Astrocyte (in vitro differentiated cells and primary cell): ENCODE measurements around the gene TRDN. TPM values are rescaled to one million over a fixed set of nuclear protein-coding genes. Genes with fewer than 3 reads are reported as not detected.
A peak's percentile ranks its signal among the peaks of the same experiment; 100 is the strongest.

Experiments used
- DNase-seq: peaks from one replicate; pipeline ENCODE4 v3.0.0-alpha.2; 2010; ENCODE audit warnings: low read depth
- FAIRE-seq: peaks from 2 replicates; lab custom pipeline; 2011; peaks lifted over from hg19 to GRCh38; lab: Jason Lieb, UNC
- H2AFZ ChIP-seq: 2 replicates; pipeline ENCODE4 v1.6.0; 2012; ENCODE audit warnings: low read depth, low read length, inconsistent platforms
- H3K27ac ChIP-seq: 2 replicates; pipeline ENCODE4 v1.5.1; 2011; ENCODE audit warnings: low read depth, low read length, inconsistent platforms
- H3K27me3 ChIP-seq: 2 replicates; pipeline ENCODE4 v1.6.0; 2011; ENCODE audit warnings: low read length, inconsistent platforms; ENCODE audit not compliant: insufficient read depth
- H3K36me3 ChIP-seq: 2 replicates; pipeline ENCODE4 v1.5.1; 2011; ENCODE audit warnings: low read length, inconsistent platforms; ENCODE audit not compliant: insufficient read depth
- H3K4me1 ChIP-seq: 2 replicates; pipeline ENCODE4 v1.5.1; 2011; ENCODE audit warnings: low read length, inconsistent platforms; ENCODE audit not compliant: insufficient read depth
- H3K4me2 ChIP-seq: 2 replicates; pipeline ENCODE4 v1.6.0; 2012; ENCODE audit warnings: low read length, inconsistent platforms
- H3K4me3 ChIP-seq: 2 replicates; pipeline ENCODE4 v1.5.1; 2011; ENCODE audit warnings: low read depth, mild to moderate bottlenecking, low read length, inconsistent platforms; ENCODE audit not compliant: insufficient read depth
- H3K79me2 ChIP-seq: 2 replicates; pipeline ENCODE4 v1.6.0; 2012; ENCODE audit warnings: mild to moderate bottlenecking, low read length, inconsistent platforms; ENCODE audit not compliant: insufficient read depth
- H3K9ac ChIP-seq: 2 replicates; pipeline ENCODE4 v1.6.0; 2012; ENCODE audit warnings: mild to moderate bottlenecking, low read length, inconsistent platforms
- H3K9me3 ChIP-seq: 2 replicates; pipeline ENCODE4 v1.5.1; 2012; ENCODE audit warnings: low read depth, mild to moderate bottlenecking, low read length, inconsistent platforms; ENCODE audit not compliant: insufficient read depth
- H4K20me1 ChIP-seq: 2 replicates; pipeline ENCODE4 v1.6.0; 2012; ENCODE audit warnings: low read length, inconsistent platforms; ENCODE audit not compliant: insufficient read depth
- H3K27ac Mint-ChIP-seq: one replicate; pipeline ENCODE4 v1.8.0; 2021; ENCODE audit warnings: mild to moderate bottlenecking, mixed read lengths; ENCODE audit not compliant: unreplicated experiment
- H3K27me3 Mint-ChIP-seq: one replicate; pipeline ENCODE4 v1.8.0; 2021; ENCODE audit warnings: low read depth, mixed read lengths; ENCODE audit not compliant: unreplicated experiment
- H3K36me3 Mint-ChIP-seq: one replicate; pipeline ENCODE4 v1.8.0; 2021; ENCODE audit warnings: low read depth, mixed read lengths; ENCODE audit not compliant: unreplicated experiment
- H3K4me1 Mint-ChIP-seq: one replicate; pipeline ENCODE4 v1.8.0; 2021; ENCODE audit warnings: low read depth, mixed read lengths; ENCODE audit not compliant: unreplicated experiment
- H3K4me3 Mint-ChIP-seq: one replicate; pipeline ENCODE4 v1.8.0; 2021; ENCODE audit warnings: mild to moderate bottlenecking, moderate library complexity, mixed read lengths; ENCODE audit not compliant: unreplicated experiment
- H3K9me3 Mint-ChIP-seq: one replicate; pipeline ENCODE4 v1.8.0; 2021; ENCODE audit warnings: mild to moderate bottlenecking, mixed read lengths; ENCODE audit not compliant: unreplicated experiment
- CTCF ChIP-seq: IDR thresholded peaks from 2 replicates; pipeline ENCODE4 v1.5.1; 2011; ENCODE audit warnings: low read depth, mild to moderate bottlenecking, inconsistent platforms, low read length, moderate library complexity; ENCODE audit not compliant: insufficient read depth
- EZH2 ChIP-seq: IDR thresholded peaks from 2 replicates; pipeline ENCODE4 v1.6.1; 2012; ENCODE audit warnings: mild to moderate bottlenecking, low read length, inconsistent platforms; ENCODE audit not compliant: insufficient read depth
- total RNA-seq: library from RNA; stranded (reverse); gene quantifications from 2 replicates; pipeline ENCODE4 v1.2.1, GENCODE V29; 2021

TRDN gene
- total RNA-seq, 1 donor from 2014 or later, result not detected

DNA sequence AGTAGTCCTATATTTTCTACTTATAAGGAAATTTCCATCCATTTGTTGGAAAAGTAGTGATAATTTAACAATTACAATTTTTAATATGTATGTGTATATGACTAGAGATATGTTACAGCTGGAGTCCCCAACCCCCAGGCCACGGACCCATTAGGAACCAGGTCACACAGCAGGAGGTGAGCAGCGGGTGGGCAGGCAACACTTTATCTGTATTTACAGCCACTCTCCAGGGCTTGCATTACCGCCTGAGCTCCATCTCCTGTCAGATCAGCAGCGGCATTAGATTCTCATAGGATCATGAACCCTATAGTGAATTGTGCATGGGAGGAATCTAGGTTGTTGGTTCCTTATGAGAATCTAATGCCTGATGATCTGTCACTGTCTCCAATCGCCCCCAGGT lies 46.8 kb downstream of the TRDN start:
- no peak overlapping the region for H3K4me3 Mint-ChIP-seq
- H3K27ac Mint-ChIP-seq, result no peak overlapping the region
- H3K9me3 Mint-ChIP-seq, result peaks cover 2% of the 10 kb centered on the region
- H3K36me3 Mint-ChIP-seq, result no peaks in the 10 kb centered on the region
- H3K9me3 ChIP-seq, result no peaks in the 10 kb centered on the region
- H3K4me1 ChIP-seq, result no peaks in the 10 kb centered on the region
- no peak overlapping the region for H3K4me3 ChIP-seq
- no peak overlapping the region for H3K27ac ChIP-seq
- no peaks in the 10 kb centered on the region for H3K27me3 ChIP-seq
- DNase-seq (no peak), FAIRE-seq (no peak)
- no peaks in the 10 kb centered on the region for H3K36me3 ChIP-seq
- H3K9ac ChIP-seq, result no peak overlapping the region
- H3K4me1 Mint-ChIP-seq, result no peaks in the 10 kb centered on the region
- TF ChIP-seq CTCF, result no peak
- no peak for TF ChIP-seq EZH2
- no peak overlapping the region for H2AFZ ChIP-seq
- no peaks in the 10 kb centered on the region for H3K79me2 ChIP-seq
- no peaks in the 10 kb centered on the region for H4K20me1 ChIP-seq
- peaks cover 16% of the 10 kb centered on the region for H3K27me3 Mint-ChIP-seq
- no peak overlapping the region for H3K4me2 ChIP-seq

GRCh38 chr6:123589317-123589716 lies 47.4 kb downstream of the TRDN start:
- H3K4me1 ChIP-seq, result no peaks in the 10 kb centered on the region
- peaks cover 16% of the 10 kb centered on the region for H3K27me3 Mint-ChIP-seq
- H3K9me3 Mint-ChIP-seq, result peaks cover 2% of the 10 kb centered on the region
- no peaks in the 10 kb centered on the region for H3K79me2 ChIP-seq
- H3K4me2 ChIP-seq, result peak overlapping the region; percentile 25
- H3K9me3 ChIP-seq, result no peaks in the 10 kb centered on the region
- no peak overlapping the region for H3K9ac ChIP-seq
- H3K36me3 ChIP-seq, result no peaks in the 10 kb centered on the region
- H3K36me3 Mint-ChIP-seq, result no peaks in the 10 kb centered on the region
- H3K4me3 Mint-ChIP-seq, result no peak overlapping the region
- H3K4me3 ChIP-seq, result no peak overlapping the region
- no peak overlapping the region for H3K27ac Mint-ChIP-seq
- FAIRE-seq (no peak), DNase-seq (no peak)
- H4K20me1 ChIP-seq, result no peaks in the 10 kb centered on the region
- no peaks in the 10 kb centered on the region for H3K27me3 ChIP-seq
- no peak overlapping the region for H2AFZ ChIP-seq
- no peak for TF ChIP-seq CTCF
- H3K4me1 Mint-ChIP-seq, result no peaks in the 10 kb centered on the region
- H3K27ac ChIP-seq, result no peak overlapping the region

DNA sequence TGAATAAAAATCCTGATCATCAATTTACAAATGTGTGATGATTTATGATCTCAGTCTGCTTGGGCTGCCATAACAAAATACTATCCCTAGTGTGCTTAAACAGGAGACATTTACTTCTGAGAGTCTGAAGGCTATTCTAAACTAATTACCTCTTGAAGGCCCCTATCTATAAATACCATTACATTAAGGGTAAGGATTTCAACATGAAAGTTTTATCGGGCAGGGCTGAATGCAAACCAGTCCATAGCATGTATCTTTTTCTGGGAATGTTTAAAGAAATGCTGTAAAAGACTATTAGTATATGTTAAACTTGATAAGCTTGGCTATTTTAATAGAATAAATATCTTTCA lies 48.2 kb downstream of the TRDN start:
- no peak overlapping the region for H3K4me3 Mint-ChIP-seq
- no peaks in the 10 kb centered on the region for H3K4me1 ChIP-seq

More for the DNA sequence above, 48.2 kb downstream of the TRDN start:
- Histone ChIP-seq H3K79me2 (no peaks in the 10 kb centered on the region), H4K20me1 (no peaks in the 10 kb centered on the region), H3K36me3 (no peaks in the 10 kb centered on the region), H2AFZ (no peak overlapping the region), H3K27me3 (no peaks in the 10 kb centered on the region), H3K9me3 (no peaks in the 10 kb centered on the region), H3K9ac (no peak overlapping the region), H3K4me2 (no peak overlapping the region), H3K4me3 (no peak overlapping the region), H3K27ac (no peak overlapping the region)
- Mint-ChIP-seq H3K9me3 (peaks cover 2% of the 10 kb centered on the region), H3K27ac (no peak overlapping the region), H3K36me3 (no peaks in the 10 kb centered on the region), H3K4me1 (no peaks in the 10 kb centered on the region), H3K27me3 (peaks cover 16% of the 10 kb centered on the region)
- FAIRE-seq (no peak), DNase-seq (no peak)
- TF ChIP-seq EZH2 (no peak), CTCF (no peak)
